Skeletal muscle cell (primary cell): ENCODE results near the gene ZNF619.
A peak's percentile ranks its signal among the peaks of the same experiment; 100 is the strongest.
"Not testable (repeated sequence)": the region's sequence is repeated elsewhere in the genome, so short reads cannot be mapped to it uniquely, and the experiment has no call there.

Experiments
- DNase-seq: peaks from one replicate; pipeline ENCODE4 v3.0.0-alpha.2; 2010; ENCODE audit warnings: low read depth
- H3K4me3 ChIP-seq: 2 replicates; pipeline ENCODE4 v1.5.1; 2011; ENCODE audit warnings: low read depth, mild to moderate bottlenecking, control low read depth, low read length, moderate library complexity

Gene ZNF619

GRCh38 chr3:40476478-40477470 lies at the start of gene ZNF619:
Gene ZNF619, plus strand, starts transcription at chr3:40477122. Its CDS starts 858 bp downstream, at chr3:40477980.
- H3K4me3 ChIP-seq: peak within 1 kb of the TSS; percentile 83
- DNase-seq: peak; percentile 32

- H3K4me3 ChIP-seq: no peak overlapping the region
- DNase-seq: no peak
Observed at GRCh38 chr3:40432793-40433192, 44.1 kb upstream of the ZNF619 start.

- H3K4me3 ChIP-seq: no peak overlapping the region
- DNase-seq: no peak
Observed at GRCh38 chr3:40437889-40438288, 39.0 kb upstream of the ZNF619 start.

- no peak overlapping the region for H3K4me3 ChIP-seq
- no peak for DNase-seq
Observed at GRCh38 chr3:40445062-40445461, 31.9 kb upstream of the ZNF619 start.

GRCh38 chr3:40445880-40446279 lies 31.0 kb upstream of the ZNF619 start:
- H3K4me3 ChIP-seq: no peak overlapping the region
- DNase-seq: no peak

GRCh38 chr3:40450438-40450837 lies 26.5 kb upstream of the ZNF619 start:
- no peak for DNase-seq
- no peak overlapping the region for H3K4me3 ChIP-seq

GRCh38 chr3:40451551-40451950 lies 25.4 kb upstream of the ZNF619 start:
- DNase-seq: no peak
- H3K4me3 ChIP-seq: no peak overlapping the region

GRCh38 chr3:40452057-40452456 lies 24.9 kb upstream of the ZNF619 start:
- peak overlapping the region; percentile 66 for H3K4me3 ChIP-seq
- no peak for DNase-seq

- DNase-seq: no peak
- H3K4me3 ChIP-seq: peak overlapping the region; percentile 66
Observed at GRCh38 chr3:40452562-40452875, 24.4 kb upstream of the ZNF619 start.

- H3K4me3 ChIP-seq: peak overlapping the region; percentile 66
- peak; percentile 96 for DNase-seq
Observed at GRCh38 chr3:40452876-40453730, 23.8 kb upstream of the ZNF619 start.

GRCh38 chr3:40453933-40454332 lies 23.0 kb upstream of the ZNF619 start:
- H3K4me3 ChIP-seq: peak overlapping the region; percentile 66
- no peak for DNase-seq

GRCh38 chr3:40455328-40455727 lies 21.6 kb upstream of the ZNF619 start:
- no peak overlapping the region for H3K4me3 ChIP-seq
- DNase-seq: no peak

- peak overlapping the region; percentile 97 for H3K4me3 ChIP-seq
- DNase-seq: no peak
Observed at GRCh38 chr3:40456279-40456939, 20.5 kb upstream of the ZNF619 start.

- peak; percentile 90 for DNase-seq
- H3K4me3 ChIP-seq: peak within 1 kb of the TSS; percentile 97
Observed at GRCh38 chr3:40456940-40457823, 19.7 kb upstream of the ZNF619 start, which contains the start of gene RPL14. Gene RPL14, plus strand, starts transcription at chr3:40457339. Its CDS starts 133 bp downstream, at chr3:40457472.

GRCh38 chr3:40458473-40458872 lies 18.4 kb upstream of the ZNF619 start:
- no peak for DNase-seq
- H3K4me3 ChIP-seq: peak overlapping the region; percentile 97

GRCh38 chr3:40460481-40460880 lies 16.4 kb upstream of the ZNF619 start:
- not testable (repeated sequence) for H3K4me3 ChIP-seq, DNase-seq

- DNase-seq: no peak
Observed at GRCh38 chr3:40461161-40461560, 15.8 kb upstream of the ZNF619 start.

GRCh38 chr3:40462838-40463237 lies 14.1 kb upstream of the ZNF619 start:
- not testable (repeated sequence) for H3K4me3 ChIP-seq, DNase-seq

More at GRCh38 chr3:40461161-40461560, 15.8 kb upstream of the ZNF619 start:
- no peak overlapping the region for H3K4me3 ChIP-seq

GRCh38 chr3:40463579-40463978 lies 13.3 kb upstream of the ZNF619 start:
- no peak for DNase-seq
- no peak overlapping the region for H3K4me3 ChIP-seq
